Heart left ventricle (tissue), 13 donors: Measurements from ENCODE around the gene KMT2A.
"Not testable (repeated sequence)": the region's sequence is repeated elsewhere in the genome, so short reads cannot be mapped to it uniquely, and the experiment has no call there.

Source experiments
- POLR2A ChIP-seq, 2 donors: fragments of 450-650 bp; IDR thresholded peaks; one replicate each; pipeline ENCODE4 v1.6.1; 2017; ENCODE audit warnings: antibody characterized with exemption in 2 of 2, mild to moderate bottlenecking in 2 of 2, moderate library complexity in 2 of 2
- TF ChIP-seq, protein P1 (sequence below), 12 donors: fragments of 200-600 bp; sonication (generic) in 4 of 12; IDR thresholded peaks; one replicate each; pipeline versions ENCODE4 v1.5.0 to v1.8.0; 2018 to 2022; ENCODE audit warnings: antibody characterized with exemption in 12 of 12, mild to moderate bottlenecking in 5 of 12
- donor health status: ischemic (EF 13 %, LVEDD 7.1; RV severe dilation, severe dysfunction).
- donor health status: DM: no; HTN: yes; CAD: no.
- donor health status: DM: no; HTN: no; CAD: no.
- donor health status: ischemic (EF 25% LVEDD 6.9; RV normal size, moderate dysfunction).
- donor health status: ischemic (EF 25% LVEDD 5.7; RV mildly dilated, moderate dysfunction).
- donor health status: ischemic (EF 35%, LVEDD 5.7; RV mildly dilated, moderate dysfunction).
- donor health status: nonischemic (EF 11% LVEDD 7.7; RV severe dilation, severe dysfunction).
- donor health status: DM: yes; HTN: yes; CAD: no.
- donor health status: PGD.
- donor health status: ischemic (EF 29% LVEDD 5.4; RV normal size, mild dysfunction).
- donor health status: nonischemic (EF 23%, LVEDD 6.1; RV moderate dilation, normal function).

DNA sequence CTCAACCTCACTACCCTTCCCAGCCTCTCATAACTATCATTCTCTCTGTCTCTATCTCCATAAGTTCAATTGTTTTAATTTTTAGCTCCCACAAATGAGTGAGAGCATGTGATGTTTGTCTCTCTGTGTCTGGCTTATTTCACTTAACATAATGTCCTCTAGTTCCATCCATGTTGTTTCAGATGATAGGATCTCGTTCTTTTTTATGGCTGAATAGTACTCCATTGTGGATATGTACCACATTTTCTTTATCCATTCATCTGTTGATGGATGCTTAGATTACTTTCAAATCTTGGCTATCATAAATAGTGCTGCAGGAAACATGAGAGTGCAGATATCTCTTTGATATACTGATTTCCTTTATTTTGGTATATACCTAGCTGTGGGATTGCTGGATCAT, 44.9 kb downstream of the KMT2A start:
- TF ChIP-seq, protein P1, sequence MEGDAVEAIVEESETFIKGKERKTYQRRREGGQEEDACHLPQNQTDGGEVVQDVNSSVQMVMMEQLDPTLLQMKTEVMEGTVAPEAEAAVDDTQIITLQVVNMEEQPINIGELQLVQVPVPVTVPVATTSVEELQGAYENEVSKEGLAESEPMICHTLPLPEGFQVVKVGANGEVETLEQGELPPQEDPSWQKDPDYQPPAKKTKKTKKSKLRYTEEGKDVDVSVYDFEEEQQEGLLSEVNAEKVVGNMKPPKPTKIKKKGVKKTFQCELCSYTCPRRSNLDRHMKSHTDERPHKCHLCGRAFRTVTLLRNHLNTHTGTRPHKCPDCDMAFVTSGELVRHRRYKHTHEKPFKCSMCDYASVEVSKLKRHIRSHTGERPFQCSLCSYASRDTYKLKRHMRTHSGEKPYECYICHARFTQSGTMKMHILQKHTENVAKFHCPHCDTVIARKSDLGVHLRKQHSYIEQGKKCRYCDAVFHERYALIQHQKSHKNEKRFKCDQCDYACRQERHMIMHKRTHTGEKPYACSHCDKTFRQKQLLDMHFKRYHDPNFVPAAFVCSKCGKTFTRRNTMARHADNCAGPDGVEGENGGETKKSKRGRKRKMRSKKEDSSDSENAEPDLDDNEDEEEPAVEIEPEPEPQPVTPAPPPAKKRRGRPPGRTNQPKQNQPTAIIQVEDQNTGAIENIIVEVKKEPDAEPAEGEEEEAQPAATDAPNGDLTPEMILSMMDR (IDR thresholded peaks at IDR 0.05), result not testable (repeated sequence)
- TF ChIP-seq POLR2A (IDR thresholded peaks at IDR 0.05), result not testable (repeated sequence)
